Subcutaneous abdominal adipose tissue (tissue), 5 donors: ENCODE data around the gene SCARB1.

Experiments used
- H3K27ac ChIP-seq: one replicate; pipeline ENCODE4 v1.7.0; 2013; ENCODE audit warnings: low read depth, mild to moderate bottlenecking, inconsistent platforms, low read length, moderate library complexity
- H3K27me3 ChIP-seq, 5 donors: one replicate each; pipeline ENCODE4 v1.7.0; 2013; ENCODE audit warnings: low read length in 5 of 5, inconsistent platforms in 1 of 5; ENCODE audit not compliant: control insufficient read depth in 5 of 5, insufficient read depth in 4 of 5
- H3K36me3 ChIP-seq, 5 donors: one replicate each; pipeline ENCODE4 v1.7.0; 2013; ENCODE audit warnings: low read length in 5 of 5; ENCODE audit not compliant: control insufficient read depth in 5 of 5, insufficient read depth in 5 of 5
- H3K4me1 ChIP-seq, 5 donors: one replicate each; pipeline ENCODE4 v1.7.0; 2013; ENCODE audit warnings: low read length in 5 of 5, mild to moderate bottlenecking in 3 of 5, moderate library complexity in 1 of 5; ENCODE audit not compliant: control insufficient read depth in 5 of 5, insufficient read depth in 5 of 5
- H3K4me3 ChIP-seq, 5 donors: one replicate each; pipeline ENCODE4 v1.7.0; 2013; ENCODE audit warnings: low read length in 5 of 5, low read depth in 1 of 5
- H3K9ac ChIP-seq, 5 donors: one replicate each; pipeline ENCODE4 v1.7.0; 2013; ENCODE audit warnings: low read length in 5 of 5, mild to moderate bottlenecking in 4 of 5, moderate library complexity in 3 of 5
- H3K9me3 ChIP-seq, 5 donors: one replicate each; pipeline ENCODE4 v1.7.0; 2013; ENCODE audit warnings: low read length in 5 of 5; ENCODE audit not compliant: control insufficient read depth in 5 of 5
- donor health status: healthy.
- donor health status: healthy.
- donor health status: healthy.
- donor health status: healthy.
- donor health status: healthy.

Gene SCARB1

GRCh38 chr12:124842800-124843510 is 20.7 kb downstream of the SCARB1 start:
- H3K27ac ChIP-seq, result peak overlapping the region; percentile 84
- no peaks in the 10 kb centered on the region for H3K27me3 ChIP-seq
- H3K9ac ChIP-seq, result peak overlapping the region in 2 of 5 donors; percentile 19 to 43
- H3K4me1 ChIP-seq, result peaks cover 8 to 58% (median 44%) of the 10 kb centered on the region in 5 donors
- H3K36me3 ChIP-seq, result no peaks in the 10 kb centered on the region
- no peaks in the 10 kb centered on the region for H3K9me3 ChIP-seq
- no peak overlapping the region for H3K4me3 ChIP-seq

- no peaks in the 10 kb centered on the region for H3K36me3 ChIP-seq
- H3K27ac ChIP-seq, result peak overlapping the region; percentile 84
- H3K9me3 ChIP-seq, result no peaks in the 10 kb centered on the region
- H3K4me3 ChIP-seq, result no peak overlapping the region
- H3K9ac ChIP-seq, result peak overlapping the region in 2 of 5 donors; percentile 19 to 43
- no peaks in the 10 kb centered on the region for H3K27me3 ChIP-seq
- H3K4me1 ChIP-seq, result peaks cover 5 to 56% (median 43%) of the 10 kb centered on the region in 5 donors
These were observed 21.5 kb downstream of the SCARB1 start for GRCh38 chr12:124842073-124842749.

GRCh38 chr12:124841558-124841945 is 22.1 kb downstream of the SCARB1 start:
- peaks cover 4 to 52% (median 43%) of the 10 kb centered on the region in 5 donors for H3K4me1 ChIP-seq
- H3K27ac ChIP-seq, result peak overlapping the region; percentile 84
- no peaks in the 10 kb centered on the region for H3K9me3 ChIP-seq
- H3K27me3 ChIP-seq, result no peaks in the 10 kb centered on the region
- H3K9ac ChIP-seq, result no peak overlapping the region
- H3K36me3 ChIP-seq, result no peaks in the 10 kb centered on the region
- no peak overlapping the region for H3K4me3 ChIP-seq

GRCh38 chr12:124837958-124838803 is 25.5 kb downstream of the SCARB1 start:
- no peak overlapping the region for H3K4me3 ChIP-seq
- no peak overlapping the region for H3K9ac ChIP-seq
- peak overlapping the region; percentile 75 for H3K27ac ChIP-seq
- peaks cover 10 to 58% (median 42%) of the 10 kb centered on the region in 5 donors for H3K4me1 ChIP-seq
- peaks cover 0 to 2% (median 0%) of the 10 kb centered on the region in 5 donors for H3K36me3 ChIP-seq
- no peaks in the 10 kb centered on the region for H3K27me3 ChIP-seq
- H3K9me3 ChIP-seq, result no peaks in the 10 kb centered on the region

GRCh38 chr12:124837249-124837897 is 26.3 kb downstream of the SCARB1 start:
- H3K9me3 ChIP-seq, result no peaks in the 10 kb centered on the region
- no peak overlapping the region for H3K9ac ChIP-seq
- no peaks in the 10 kb centered on the region for H3K27me3 ChIP-seq
- peaks cover 0 to 2% (median 0%) of the 10 kb centered on the region in 5 donors for H3K36me3 ChIP-seq
- no peak overlapping the region for H3K4me3 ChIP-seq
- H3K4me1 ChIP-seq, result peaks cover 8 to 54% (median 34%) of the 10 kb centered on the region in 5 donors
- H3K27ac ChIP-seq, result peak overlapping the region; percentile 75

- Histone ChIP-seq H3K27ac (no peak overlapping the region), H3K9me3 (no peaks in the 10 kb centered on the region), H3K9ac (no peak overlapping the region), H3K4me3 (no peak overlapping the region), H3K27me3 (no peaks in the 10 kb centered on the region), H3K36me3 (peaks cover 0 to 2% (median 0%) of the 10 kb centered on the region in 5 donors), H3K4me1 (peaks cover 8 to 48% (median 31%) of the 10 kb centered on the region in 5 donors)
These were observed 26.9 kb downstream of the SCARB1 start for GRCh38 chr12:124836759-124837158.

- Histone ChIP-seq H3K36me3 (peaks cover 0 to 2% (median 0%) of the 10 kb centered on the region in 5 donors), H3K9me3 (no peaks in the 10 kb centered on the region), H3K27me3 (no peaks in the 10 kb centered on the region), H3K9ac (no peak overlapping the region), H3K4me3 (no peak overlapping the region), H3K4me1 (peaks cover 8 to 44% (median 31%) of the 10 kb centered on the region in 5 donors), H3K27ac (no peak overlapping the region)
These were observed 27.8 kb downstream of the SCARB1 start for GRCh38 chr12:124835656-124836410.

- Histone ChIP-seq H3K4me1 (peaks cover 8 to 44% (median 31%) of the 10 kb centered on the region in 5 donors), H3K4me3 (no peak overlapping the region), H3K36me3 (peaks cover 0 to 2% (median 0%) of the 10 kb centered on the region in 5 donors), H3K9ac (no peak overlapping the region), H3K9me3 (peaks cover 0 to 3% (median 0%) of the 10 kb centered on the region in 5 donors), H3K27me3 (no peaks in the 10 kb centered on the region), H3K27ac (no peak overlapping the region)
These were observed 28.8 kb downstream of the SCARB1 start for GRCh38 chr12:124834822-124835221.

GRCh38 chr12:124833693-124834122 is 30.0 kb downstream of the SCARB1 start:
- Histone ChIP-seq H3K36me3 (peaks cover 0 to 2% (median 0%) of the 10 kb centered on the region in 5 donors), H3K9me3 (peaks cover 0 to 3% (median 0%) of the 10 kb centered on the region in 5 donors), H3K4me3 (peak overlapping the region in 1 of 5 donors; percentile 33), H3K27me3 (no peaks in the 10 kb centered on the region), H3K27ac (no peak overlapping the region), H3K9ac (peak overlapping the region in 3 of 5 donors; percentile 8 to 32 (median 14)), H3K4me1 (peaks cover 8 to 51% (median 38%) of the 10 kb centered on the region in 5 donors)
